ENCODE measurements around the gene DEDD. TPM values are rescaled to one million over a fixed set of nuclear protein-coding genes. Genes with fewer than 3 reads are reported as not detected.
"Not testable (repeated sequence)": the region's sequence is repeated elsewhere in the genome, so short reads cannot be mapped to it uniquely, and the experiment has no call there.

DEDD gene
- total RNA-seq, 4 donors from 2014 or later: 40.2 to 60.2 (median 46.3) TPM

- intact Hi-C loops (cut with DNase I; ENCODE audit: low total_unique reads) (loop anchor here (5.0 kb wide), 1 partner anchor 108 kb away; the partner anchor contains the start of gene TOMM40L), in situ Hi-C loops (cut with MboI; ENCODE audit: low sequenced_read_pairs in 4 of 4) (no loop called here)
- TF ChIP-seq POLR2A (IDR thresholded peaks at IDR 0.05): no peak
- peak in 2 of 5 experiments; percentile 2 to 34 for TF ChIP-seq CTCF (IDR thresholded peaks at IDR 0.05 in 4 of 5, conservative IDR thresholded peaks at IDR 0.05 in 1 of 5)
- H3K36me3 ChIP-seq: peaks cover 0 to 46% of the 10 kb centered on the region in 2 donors
- no peaks in the 10 kb centered on the region for H3K27me3 ChIP-seq
- peaks cover 46% of the 10 kb centered on the region in 2 donors for H3K4me1 ChIP-seq
- peak overlapping the region; percentile 90 to 100 (median 98) for H3K27ac ChIP-seq
- no peaks in the 10 kb centered on the region for H3K9me3 ChIP-seq
- ATAC-seq (peak; percentile 20 to 29), DNase-seq (peak in 1 of 2 donors; percentile 39)
- peak overlapping the region; percentile 83 to 100 (median 99) for H3K4me3 ChIP-seq
Measured at GRCh38 chr1:161119092-161119903, 13.2 kb downstream of the DEDD start.

GRCh38 chr1:161117759-161118581 is 14.5 kb downstream of the DEDD start, which contains the start of the genes NIT1 and PFDN2:
Gene NIT1, plus strand, starts transcription at chr1:161118105. Its CDS starts 72 bp downstream, at chr1:161118177.
Gene PFDN2, minus strand, starts transcription at chr1:161118037. Its CDS starts 11 bp downstream, at chr1:161118026.
- intact Hi-C loops (cut with DNase I; ENCODE audit: low total_unique reads) (loop anchor here (1.0 to 5.0 kb wide), 3 partner anchors 14 to 109 kb away; partner anchors contain the start of genes DEDD, TOMM40L and UFC1), in situ Hi-C loops (cut with MboI; ENCODE audit: low sequenced_read_pairs in 4 of 4) (no loop called here)
- H3K9me3 ChIP-seq: no peaks in the 10 kb centered on the region
- no peaks in the 10 kb centered on the region for H3K27me3 ChIP-seq
- H3K4me1 ChIP-seq: peaks cover 53% of the 10 kb centered on the region in 2 donors
- H3K36me3 ChIP-seq: peaks cover 0 to 33% of the 10 kb centered on the region in 2 donors
- DNase-seq: peak; percentile 76 to 78
- peak; percentile 84 to 86 for ATAC-seq
- TF ChIP-seq POLR2A (IDR thresholded peaks at IDR 0.05): peak; percentile 91 to 94
- TF ChIP-seq CTCF (IDR thresholded peaks at IDR 0.05 in 4 of 5, conservative IDR thresholded peaks at IDR 0.05 in 1 of 5): no peak
- peak within 1 kb of the TSS; percentile 83 to 100 (median 99) for H3K4me3 ChIP-seq
- H3K27ac ChIP-seq: peak within 1 kb of the TSS; percentile 90 to 100 (median 98)

- in situ Hi-C loops (cut with MboI; ENCODE audit: low sequenced_read_pairs in 4 of 4): not testable (repeated sequence)
Measured at GRCh38 chr1:161115961-161116360, 16.5 kb downstream of the DEDD start.

GRCh38 chr1:161115132-161115711 is 17.2 kb downstream of the DEDD start:
- Histone ChIP-seq H3K4me1 (peaks cover 60 to 61% of the 10 kb centered on the region in 2 donors), H3K9me3 (no peaks in the 10 kb centered on the region), H3K27me3 (no peaks in the 10 kb centered on the region), H3K4me3 (no peak overlapping the region), H3K27ac (peak overlapping the region; percentile 90 to 100 (median 98)), H3K36me3 (peaks cover 0 to 5% of the 10 kb centered on the region in 2 donors)
- in situ Hi-C loops (cut with MboI; ENCODE audit: low sequenced_read_pairs in 4 of 4) (no loop called here), intact Hi-C loops (cut with DNase I; ENCODE audit: low total_unique reads) (loop anchor here (5.0 kb wide), 1 partner anchor 112 kb away; the partner anchor contains the start of gene TOMM40L)
- DNase-seq: peak in 1 of 2 donors; percentile 53
- peak in 1 of 2 donors; percentile 45 for ATAC-seq
- TF ChIP-seq CTCF (IDR thresholded peaks at IDR 0.05 in 4 of 5, conservative IDR thresholded peaks at IDR 0.05 in 1 of 5) (no peak), POLR2A (IDR thresholded peaks at IDR 0.05) (no peak)

More at GRCh38 chr1:161115961-161116360, 16.5 kb downstream of the DEDD start:
- not testable (repeated sequence) for H3K9me3 ChIP-seq, ATAC-seq, H3K4me3 ChIP-seq, DNase-seq, H3K27me3 ChIP-seq
- Histone ChIP-seq H3K27ac (peak overlapping the region; percentile 90 to 100 (median 98)), H3K4me1 (peaks cover 61% of the 10 kb centered on the region in 2 donors), H3K36me3 (peaks cover 0 to 13% of the 10 kb centered on the region in 2 donors)
- intact Hi-C loops (cut with DNase I; ENCODE audit: low total_unique reads): loop anchor here (5.0 kb wide), 1 partner anchor 111 kb away; the partner anchor contains the start of gene TOMM40L

Data from gastrocnemius medialis (tissue), 4 donors.